ENCODE results near the gene GRIK3.

GRIK3 gene

GRCh38 chr1:37010011-37010410 lies 24.3 kb downstream of the GRIK3 start:
- no peak for DNase-seq

GRCh38 chr1:37009521-37009920 lies 24.8 kb downstream of the GRIK3 start:
- DNase-seq = no peak

- no peak for DNase-seq
These were observed 28.0 kb downstream of the GRIK3 start for GRCh38 chr1:37006132-37006868.

GRCh38 chr1:37002898-37003297 lies 31.4 kb downstream of the GRIK3 start:
- DNase-seq = no peak

- DNase-seq = no peak
These were observed 32.6 kb downstream of the GRIK3 start for GRCh38 chr1:37001703-37002102.

GRCh38 chr1:36996106-36996505 lies 38.2 kb downstream of the GRIK3 start:
- no peak for DNase-seq

GRCh38 chr1:36994868-36995267 lies 39.4 kb downstream of the GRIK3 start:
- no peak for DNase-seq

GRCh38 chr1:36994294-36994693 lies 40.0 kb downstream of the GRIK3 start:
- DNase-seq = no peak

GRCh38 chr1:36992139-36992943 lies 42.0 kb downstream of the GRIK3 start:
- DNase-seq = no peak

GRCh38 chr1:36991551-36991950 lies 42.8 kb downstream of the GRIK3 start:
- no peak for DNase-seq

GRCh38 chr1:36990928-36991327 lies 43.4 kb downstream of the GRIK3 start:
- no peak for DNase-seq

GRCh38 chr1:36989241-36989640 lies 45.1 kb downstream of the GRIK3 start:
- DNase-seq = no peak

- DNase-seq = no peak
These were observed 45.5 kb downstream of the GRIK3 start for GRCh38 chr1:36988741-36989193.

- no peak for DNase-seq
These were observed 46.0 kb downstream of the GRIK3 start for GRCh38 chr1:36988321-36988720.

- no peak for DNase-seq
These were observed 47.0 kb downstream of the GRIK3 start for GRCh38 chr1:36987276-36987675.

GRCh38 chr1:36986241-36986985 lies 47.9 kb downstream of the GRIK3 start:
- no peak for DNase-seq

GRCh38 chr1:36984675-36985074 lies 49.6 kb downstream of the GRIK3 start:
- DNase-seq = no peak

GRCh38 chr1:36984026-36984425 lies 50.3 kb downstream of the GRIK3 start:
- no peak for DNase-seq

- DNase-seq = no peak
These were observed 51.6 kb downstream of the GRIK3 start for GRCh38 chr1:36982709-36983108.

GRCh38 chr1:36981771-36982622 lies 52.3 kb downstream of the GRIK3 start:
- DNase-seq = peak; percentile 12

GRCh38 chr1:36981126-36981525 lies 53.2 kb downstream of the GRIK3 start:
- no peak for DNase-seq

- DNase-seq = no peak
These were observed 56.4 kb downstream of the GRIK3 start for GRCh38 chr1:36977731-36978406.

Measured in NCI-H2171 (cell line).